Hippocampal formation (tissue), 2 donors: ENCODE measurements around the gene HDLBP.
"Not testable (repeated sequence)": the region's sequence is repeated elsewhere in the genome, so short reads cannot be mapped to it uniquely, and the experiment has no call there.

Experiments
- DNase-seq, 2 donors: peaks; one replicate each; lab custom pipeline; 2025; lab: John Stamatoyannopoulos, UW

HDLBP gene

GRCh38 chr2:241278306-241278705 is 37.2 kb downstream of the HDLBP start:
- DNase-seq = not testable (repeated sequence)

GRCh38 chr2:241275910-241276309 is 39.6 kb downstream of the HDLBP start:
- no peak for DNase-seq

GRCh38 chr2:241275504-241275903 is 40.0 kb downstream of the HDLBP start:
- no peak for DNase-seq

- DNase-seq = no peak
Observed at GRCh38 chr2:241274127-241274526, 41.3 kb downstream of the HDLBP start.

- no peak for DNase-seq
Observed at GRCh38 chr2:241273210-241274020, 42.1 kb downstream of the HDLBP start.

GRCh38 chr2:241272303-241273209 is 42.9 kb downstream of the HDLBP start:
- DNase-seq = peak; percentile 8 to 53

GRCh38 chr2:241271706-241272302 is 43.7 kb downstream of the HDLBP start:
- DNase-seq = peak; percentile 47 to 72

GRCh38 chr2:241270531-241270930 is 44.9 kb downstream of the HDLBP start:
- no peak for DNase-seq

GRCh38 chr2:241269707-241270520 is 45.6 kb downstream of the HDLBP start:
- no peak for DNase-seq

- no peak for DNase-seq
Observed at GRCh38 chr2:241268716-241269445, 46.6 kb downstream of the HDLBP start.

- DNase-seq = no peak
Observed at GRCh38 chr2:241268306-241268705, 47.2 kb downstream of the HDLBP start.

GRCh38 chr2:241267249-241268067 is 48.0 kb downstream of the HDLBP start:
- no peak for DNase-seq

- no peak for DNase-seq
Observed at GRCh38 chr2:241265506-241265905, 50.0 kb downstream of the HDLBP start.

GRCh38 chr2:241263061-241263460 is 52.4 kb downstream of the HDLBP start:
- no peak for DNase-seq

GRCh38 chr2:241261628-241262027 is 53.8 kb downstream of the HDLBP start:
- no peak for DNase-seq

- DNase-seq = no peak
Observed at GRCh38 chr2:241260911-241261310, 54.6 kb downstream of the HDLBP start.

- DNase-seq = no peak
Observed at GRCh38 chr2:241258505-241259280, 56.8 kb downstream of the HDLBP start.

GRCh38 chr2:241257419-241258032 is 57.9 kb downstream of the HDLBP start:
- no peak for DNase-seq

- no peak for DNase-seq
Observed at GRCh38 chr2:241256168-241256545, 59.3 kb downstream of the HDLBP start.
